Spleen (tissue), 7 donors: ENCODE data around the gene GNG4.

ENCODE experiments used
- CTCF ChIP-seq, 11 experiments: fragments of 200-600 bp in 7 of 11; fragments of 450-650 bp in 4 of 11; sonication (generic) in 4 of 11; IDR thresholded peaks in 8 of 11; conservative IDR thresholded peaks in 3 of 11; 1 replicate in 7 of 11; 2 replicates in 4 of 11; pipeline versions ENCODE4 v1.4.0 to v1.8.0; 2016 to 2021; ENCODE audit warnings: antibody characterized with exemption in 11 of 11, inconsistent platforms in 4 of 11, mild to moderate bottlenecking in 1 of 11
- POLR2A ChIP-seq, 3 donors: fragments of 450-650 bp; IDR thresholded peaks; one replicate each; pipeline ENCODE4 v1.5.1; 2017; ENCODE audit warnings: antibody characterized with exemption in 3 of 3, mild to moderate bottlenecking in 1 of 3
- donor health status: DM: no; HTN: no; CAD: no; lungs with moderate emphysema.
- donor health status: DM: no; HTN: no; CAD: no.
- donor health status: DM: no; HTN: no; CAD: no.

GRCh38 chr1:235557495-235557894, 92.1 kb downstream of the GNG4 start:
- TF ChIP-seq CTCF (IDR thresholded peaks at IDR 0.05 in 8 of 11, conservative IDR thresholded peaks at IDR 0.05 in 3 of 11) = no peak
- TF ChIP-seq POLR2A (IDR thresholded peaks at IDR 0.05) = no peak
